SIG-M5 treated with dmso at 0.1 percent for 504 hours (cell line): ENCODE data around the gene MCTP2.
"Not testable (repeated sequence)": the region's sequence is repeated elsewhere in the genome, so short reads cannot be mapped to it uniquely, and the experiment has no call there.

Source experiments
- DNase-seq: peaks from one replicate; lab custom pipeline; 2025; ENCODE audit not compliant: unreplicated experiment; lab: John Stamatoyannopoulos, UW

The MCTP2 gene

DNA sequence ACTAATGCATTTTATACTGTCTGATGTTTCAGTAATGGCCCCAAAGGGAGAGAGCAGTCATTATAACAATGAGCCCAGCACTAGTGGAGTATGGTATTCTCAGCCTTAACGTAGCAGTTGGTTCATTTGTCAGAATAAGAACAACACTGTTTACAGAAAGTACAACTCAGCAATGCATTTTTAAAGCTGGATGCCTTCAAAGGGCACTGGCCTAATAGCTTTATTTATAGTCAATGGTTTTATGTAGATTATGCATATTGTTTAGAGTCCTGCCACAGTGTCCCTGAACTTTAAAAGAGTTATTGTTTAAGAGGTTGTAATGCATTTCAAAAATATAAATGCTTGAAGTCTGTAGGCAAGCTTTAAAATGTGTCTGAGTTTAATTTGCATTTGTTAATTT lies 211.1 kb downstream of the MCTP2 start:
- DNase-seq: no peak

DNA sequence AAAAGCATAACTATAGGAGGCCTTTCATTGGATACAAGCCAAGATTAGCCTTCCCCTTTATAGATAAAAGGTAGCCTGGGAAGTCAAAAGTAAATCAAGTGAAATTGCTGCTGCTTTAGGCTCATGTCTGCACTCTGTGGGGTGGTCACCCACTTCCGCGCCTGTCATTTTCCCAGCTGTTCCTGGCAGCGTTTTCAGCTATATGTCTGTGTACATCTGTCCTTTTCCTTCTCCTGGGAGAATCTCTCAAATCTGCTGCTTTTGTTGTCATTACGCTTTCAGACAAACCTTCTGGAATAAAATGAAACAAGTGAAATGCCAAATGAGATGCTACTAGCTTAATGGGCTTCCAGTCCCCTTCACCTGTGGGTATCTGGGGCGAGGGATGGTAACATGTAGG lies 211.8 kb downstream of the MCTP2 start:
- DNase-seq: no peak

DNA sequence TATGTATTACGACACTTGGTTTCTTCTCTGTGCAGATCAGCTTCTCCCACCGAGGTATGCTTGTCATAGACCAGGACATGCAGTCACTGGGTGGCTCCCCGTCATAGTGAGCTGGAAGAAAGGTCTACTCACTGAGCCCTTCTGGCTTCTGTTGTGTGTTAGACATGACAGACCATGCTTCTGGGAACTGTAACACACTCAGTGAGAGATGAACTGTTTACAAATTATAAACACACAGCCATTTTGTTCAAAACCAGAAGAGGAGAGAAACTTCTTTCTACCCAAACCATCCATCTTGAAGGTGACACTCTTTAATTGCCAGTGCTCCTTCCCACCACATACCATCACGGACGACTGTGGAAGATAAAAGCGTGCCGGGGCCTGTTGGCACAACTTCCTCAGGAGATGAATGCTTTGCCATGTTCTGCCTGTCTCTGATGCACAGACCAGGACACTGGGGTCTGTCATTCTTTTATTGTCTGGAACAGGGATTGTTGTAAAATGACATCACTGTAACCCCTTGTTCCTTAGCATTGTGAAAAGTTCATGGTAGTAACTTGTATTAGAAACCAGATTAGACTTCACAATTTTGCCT lies 214.3 kb downstream of the MCTP2 start:
- no peak for DNase-seq

DNA sequence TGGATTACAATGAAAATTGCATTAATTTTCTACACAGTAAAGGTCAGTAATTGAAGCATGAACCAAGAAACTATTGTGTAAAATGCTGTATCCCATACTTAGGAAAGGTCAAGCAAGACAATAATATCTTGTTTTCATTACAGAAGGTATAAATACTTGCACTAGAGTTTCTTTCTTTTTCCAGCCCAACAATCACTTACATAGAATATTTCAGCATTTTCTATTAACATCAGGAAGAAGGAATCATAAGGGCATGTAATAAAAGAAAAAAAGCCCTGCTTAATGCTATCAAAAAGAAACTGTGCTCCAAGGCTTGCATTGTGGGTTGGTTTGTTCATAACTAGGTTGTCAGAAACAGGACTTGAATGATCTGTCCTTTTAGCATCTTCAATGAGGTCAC lies 215.1 kb downstream of the MCTP2 start:
- DNase-seq: no peak

DNA sequence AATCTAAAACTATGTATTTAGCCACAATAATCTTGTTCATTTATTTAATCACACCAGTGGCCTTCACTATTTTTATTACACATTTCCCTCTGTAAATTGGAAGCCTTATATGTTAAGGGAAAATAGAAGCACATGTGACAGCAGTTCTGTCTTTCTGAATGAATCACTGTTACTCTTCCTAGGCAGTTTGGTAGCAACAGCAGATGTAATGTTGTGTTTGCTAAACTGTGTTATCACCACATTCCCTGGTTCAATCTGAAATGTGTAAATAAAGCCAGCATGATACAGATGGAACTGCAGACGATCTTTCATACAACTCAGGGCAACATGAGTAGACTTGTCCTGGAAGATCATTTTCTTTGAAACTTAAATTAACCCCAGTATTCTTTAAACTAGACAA lies 220.1 kb downstream of the MCTP2 start:
- DNase-seq: no peak

DNA sequence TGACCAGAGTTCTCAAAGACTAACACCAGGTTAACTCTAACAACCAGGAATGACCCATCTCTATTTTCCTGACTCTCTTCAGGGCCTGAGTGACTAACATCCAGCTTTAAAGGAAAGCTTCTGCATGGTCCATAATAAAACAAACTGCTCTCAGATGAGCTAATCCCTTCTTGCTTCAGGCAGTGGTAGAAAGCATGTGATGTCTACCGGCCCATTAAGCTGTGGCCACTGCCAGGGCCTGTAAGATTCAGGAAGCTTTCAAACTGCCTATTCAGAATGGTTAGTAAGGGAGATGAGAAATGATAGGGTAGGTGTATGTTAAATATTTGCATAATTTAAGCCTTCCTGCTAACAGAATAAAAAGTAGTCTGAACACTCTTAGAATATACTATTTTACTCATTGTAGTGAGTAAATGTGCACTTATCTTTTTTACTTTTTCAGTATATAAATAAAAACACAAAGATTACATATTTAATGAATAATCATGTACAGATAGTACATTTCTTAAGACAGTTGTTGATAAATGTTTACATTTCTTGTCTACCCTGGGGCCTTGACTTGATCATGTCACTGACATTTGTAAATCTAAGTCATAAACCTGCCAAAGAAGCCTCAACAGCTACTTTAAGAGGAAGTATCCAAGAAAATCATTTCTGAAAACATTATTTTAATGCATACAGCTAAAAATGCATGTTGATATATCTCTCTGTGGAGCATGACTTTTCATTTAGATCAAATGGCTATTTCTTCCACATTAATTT lies 222.0 kb downstream of the MCTP2 start:
- no peak for DNase-seq

DNA sequence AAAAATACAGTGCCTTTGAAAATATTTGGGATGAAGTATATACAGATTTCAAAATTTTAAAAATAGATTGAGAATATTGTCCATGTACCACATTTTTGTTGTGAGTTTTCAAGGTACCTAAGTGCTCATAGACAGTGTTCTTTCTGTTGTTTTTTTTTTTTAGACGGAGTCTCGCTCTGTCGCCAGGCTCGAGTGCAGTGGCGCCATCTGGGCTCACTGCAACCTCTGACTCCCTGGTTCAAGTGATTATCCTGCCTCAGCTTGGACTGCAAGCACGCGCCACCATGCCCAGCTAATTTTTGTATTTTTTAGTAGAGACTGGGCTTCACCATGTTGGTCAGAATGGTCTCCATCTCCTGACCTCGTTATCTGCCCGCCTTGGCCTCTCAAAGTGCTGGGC lies 223.9 kb downstream of the MCTP2 start:
- no peak for DNase-seq

DNA sequence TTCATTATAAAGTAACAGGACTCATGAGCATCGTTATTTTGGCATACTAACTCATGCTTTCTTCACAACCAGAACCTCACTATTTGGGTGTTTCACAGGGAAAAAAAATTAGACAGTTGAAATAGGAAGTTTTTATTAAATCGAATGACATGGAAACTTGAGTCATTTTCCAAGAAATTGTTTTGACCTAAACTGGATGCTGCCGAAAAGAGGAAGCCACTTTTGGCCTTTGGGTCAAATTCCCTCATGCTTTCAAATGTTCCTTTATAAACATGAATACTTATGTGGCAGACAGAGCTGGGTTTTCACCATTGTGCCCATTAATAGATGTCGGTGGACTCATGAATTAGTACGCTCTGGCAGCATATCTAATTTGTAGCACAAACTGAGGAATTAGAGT lies 224.9 kb downstream of the MCTP2 start:
- no peak for DNase-seq

DNA sequence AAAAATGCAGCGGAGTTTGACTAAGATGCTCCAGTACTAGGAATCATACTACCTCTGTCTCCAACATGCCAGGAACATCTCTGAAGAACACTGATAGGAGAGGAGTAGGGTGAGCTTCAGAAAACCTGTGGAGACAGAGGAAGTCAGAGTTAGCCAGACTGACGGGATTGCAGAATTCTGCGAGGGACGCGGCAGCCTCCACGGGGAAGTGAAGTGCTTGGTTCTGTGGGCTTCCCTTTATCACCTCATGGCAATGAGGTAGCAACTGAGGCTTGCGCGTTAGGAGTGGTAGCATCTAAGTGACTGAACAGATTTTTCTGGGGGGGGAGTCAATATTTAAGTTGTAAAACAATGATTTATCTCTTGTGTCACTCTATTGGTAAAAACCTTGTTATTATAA lies 226.3 kb downstream of the MCTP2 start:
- no peak for DNase-seq

DNA sequence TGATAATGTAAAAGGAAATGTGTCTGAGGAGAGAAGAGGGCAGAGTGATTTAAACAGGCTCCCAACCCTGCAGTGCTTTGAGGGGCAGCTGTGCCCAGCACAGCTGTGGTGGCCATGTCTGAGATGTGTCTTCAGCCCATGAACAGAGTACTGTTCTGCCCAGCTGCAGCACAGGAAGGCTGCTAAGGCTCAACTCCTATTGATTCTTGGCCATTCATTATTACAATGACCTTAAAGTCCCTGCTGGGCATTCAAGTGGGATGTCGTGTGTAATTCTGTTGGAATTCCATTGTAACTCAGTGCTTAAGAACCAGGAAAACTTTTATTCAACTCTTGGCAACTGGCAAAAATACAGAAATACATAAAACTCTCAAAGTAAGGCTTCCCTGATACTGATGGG lies 229.3 kb downstream of the MCTP2 start:
- no peak for DNase-seq

DNA sequence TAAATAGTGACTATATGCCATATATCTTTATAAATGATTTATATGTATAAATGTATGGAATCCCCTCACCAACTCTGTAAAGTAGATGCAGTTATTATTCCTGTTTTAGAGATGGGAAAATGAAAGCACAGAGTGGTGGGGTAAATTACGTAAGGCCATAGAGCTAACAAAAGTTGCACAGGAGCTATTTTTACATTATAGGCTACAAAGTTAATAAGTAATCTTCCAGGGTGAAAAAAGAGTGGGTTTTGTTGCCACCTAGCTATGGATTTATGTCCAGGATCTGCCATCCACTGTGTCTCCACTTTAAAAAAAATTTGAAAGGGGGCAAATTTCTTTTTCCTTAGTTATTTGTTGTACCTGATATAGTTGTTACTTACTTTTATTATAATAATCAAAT lies 235.7 kb downstream of the MCTP2 start:
- no peak for DNase-seq

DNA sequence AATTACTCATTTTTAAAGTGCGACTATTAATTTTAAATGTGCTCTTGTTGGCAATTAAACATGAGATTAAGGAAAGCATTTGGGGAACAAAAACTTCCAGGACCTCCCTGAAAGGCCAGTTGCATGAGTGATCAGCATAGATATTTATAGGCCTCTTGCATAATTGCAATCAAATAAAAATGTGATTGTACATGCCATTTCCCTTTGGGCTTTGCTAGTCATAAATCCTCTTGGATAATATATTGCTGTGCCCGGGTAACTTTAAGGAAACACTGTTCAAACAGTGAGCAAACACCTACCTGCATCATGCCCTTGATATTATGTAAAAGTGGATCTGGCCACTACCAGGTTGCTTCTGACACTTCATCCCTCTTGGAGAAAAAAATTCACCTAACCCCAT lies 239.1 kb downstream of the MCTP2 start:
- DNase-seq: no peak

DNA sequence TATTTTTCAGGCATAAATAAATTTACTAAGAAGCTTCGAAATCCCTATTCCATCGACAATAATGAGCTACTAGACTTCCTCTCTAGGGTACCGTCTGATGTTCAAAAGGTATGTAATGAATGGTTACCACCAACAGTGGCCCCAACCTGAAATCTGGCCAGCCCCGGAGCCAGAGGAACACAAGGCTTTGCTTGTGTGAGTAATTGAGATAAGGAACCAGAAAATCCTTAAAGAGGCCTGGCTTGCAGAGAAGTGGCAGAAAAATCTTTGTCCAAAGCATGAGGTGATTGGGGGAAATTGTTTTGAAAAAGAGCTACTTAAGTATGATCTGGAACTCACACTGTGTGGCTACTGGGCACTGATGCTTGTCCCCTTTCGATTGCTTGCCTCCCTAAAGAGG lies 245.3 kb downstream of the MCTP2 start:
- no peak for DNase-seq

DNA sequence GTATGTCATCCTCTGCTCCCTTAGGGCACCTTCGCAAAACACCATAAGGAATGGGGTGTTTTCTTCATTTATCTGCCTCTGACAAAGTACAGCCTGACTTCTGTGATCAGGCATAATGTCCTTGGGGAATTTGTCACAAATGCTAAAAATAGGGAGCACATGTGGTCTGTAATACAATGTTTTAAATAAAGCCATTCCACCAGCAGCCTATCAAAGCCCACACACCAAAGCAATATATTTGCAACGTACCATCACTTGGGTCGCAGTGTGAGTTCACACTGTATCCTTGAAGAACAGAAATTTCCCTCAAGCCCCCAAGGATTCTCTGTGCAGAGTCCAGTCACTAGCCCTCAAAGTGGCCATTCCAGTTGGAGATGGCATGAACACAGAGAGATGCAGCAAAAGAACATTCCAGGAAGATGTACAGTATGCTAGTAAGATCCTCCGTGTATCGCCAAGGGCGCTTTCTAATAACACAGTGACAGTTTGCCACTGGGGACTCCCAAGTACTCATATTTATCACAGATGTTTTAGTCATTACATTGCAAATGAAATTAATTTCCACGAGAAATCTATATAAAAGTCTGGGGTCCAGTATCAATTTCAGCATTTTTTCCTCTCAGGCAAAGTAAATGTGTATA lies 246.7 kb downstream of the MCTP2 start:
- DNase-seq: no peak

DNA sequence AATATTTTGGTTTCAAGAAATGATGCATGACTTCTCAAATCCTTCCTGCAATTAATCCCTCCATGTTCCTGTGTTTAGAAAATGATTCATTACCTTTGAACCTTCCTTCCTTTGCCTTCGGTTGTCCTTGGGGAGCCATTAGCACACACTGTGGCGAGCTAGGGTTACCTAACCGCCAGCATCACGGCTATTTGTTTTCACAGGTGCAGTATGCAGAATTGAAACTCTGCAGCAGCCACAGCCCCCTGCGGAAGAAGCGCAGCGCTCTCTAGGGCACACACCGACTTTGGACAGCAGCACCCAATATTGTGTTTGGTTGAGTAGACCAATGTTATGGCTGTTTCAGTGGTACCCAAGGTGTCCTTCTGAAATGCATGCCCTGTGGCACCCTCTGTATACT lies 247.4 kb downstream of the MCTP2 start:
- no peak for DNase-seq

DNA sequence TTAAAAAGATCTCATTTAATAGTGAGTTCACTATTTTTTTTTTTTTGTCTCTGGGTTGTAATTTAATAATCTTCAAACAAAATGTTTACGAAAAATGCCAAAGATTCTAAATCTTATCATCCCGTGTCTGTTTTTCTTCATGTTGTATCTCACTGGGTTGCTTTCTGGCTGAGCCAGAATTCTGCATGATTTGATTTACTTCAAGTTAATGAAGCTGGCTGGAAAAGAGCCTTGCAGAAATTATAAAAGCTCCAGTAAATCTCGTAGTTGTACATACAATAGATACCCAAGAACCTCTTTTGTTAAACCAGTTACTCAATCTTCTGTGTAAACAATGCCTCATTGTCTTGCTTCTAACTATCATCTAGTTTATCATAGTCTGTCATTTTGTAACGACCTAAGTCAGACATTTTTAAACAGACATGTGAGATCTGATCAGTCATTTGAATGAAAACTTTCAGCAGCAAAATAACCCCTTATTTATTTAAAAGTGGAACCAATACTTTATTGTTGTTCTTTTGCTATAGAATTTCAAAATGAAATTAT lies 249.0 kb downstream of the MCTP2 start:
- no peak for DNase-seq

DNA sequence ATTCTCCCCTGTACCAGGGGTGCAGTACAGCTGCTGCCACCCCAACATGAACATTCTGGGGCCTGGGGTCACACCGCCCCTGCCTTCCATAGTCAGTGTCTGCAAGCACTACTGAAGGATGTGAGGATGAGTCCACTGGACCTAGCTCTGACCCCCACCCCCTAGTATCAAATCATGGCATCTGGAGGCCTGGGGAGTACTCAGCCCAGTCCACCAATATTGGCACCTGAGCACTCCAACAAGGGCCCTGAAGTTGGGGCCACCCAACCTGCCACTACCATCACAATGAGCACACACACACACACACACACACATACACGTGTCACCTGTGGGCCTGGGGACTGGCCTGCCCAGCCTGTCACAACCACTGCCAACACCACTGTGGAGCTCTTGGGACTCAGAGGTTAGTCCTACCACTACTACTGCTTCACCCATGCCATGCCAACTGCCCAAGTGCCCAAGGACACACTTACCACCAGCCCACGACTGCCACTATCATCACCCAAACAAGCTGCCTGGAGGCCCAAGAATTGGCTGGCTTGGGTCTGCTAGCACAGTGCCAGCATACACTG lies 253.9 kb downstream of the MCTP2 start:
- DNase-seq: no peak

DNA sequence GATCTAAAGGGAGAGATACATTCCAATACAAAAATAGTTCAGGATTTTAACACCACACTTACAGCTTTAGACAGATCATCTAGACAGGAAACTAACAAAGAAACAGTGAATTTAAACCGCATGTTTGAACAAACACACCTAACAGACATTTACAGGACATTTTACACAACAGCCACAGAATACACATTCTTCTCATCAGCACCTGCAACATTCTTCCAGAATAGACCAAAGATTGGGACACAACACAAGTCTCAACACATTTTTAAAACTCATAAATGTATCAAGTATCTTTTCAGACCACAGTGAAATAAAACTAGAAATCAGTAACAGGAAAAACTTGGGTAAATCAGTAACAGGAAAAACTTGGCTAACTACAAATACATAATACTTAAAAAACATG lies 256.3 kb downstream of the MCTP2 start:
- DNase-seq: no peak

DNA sequence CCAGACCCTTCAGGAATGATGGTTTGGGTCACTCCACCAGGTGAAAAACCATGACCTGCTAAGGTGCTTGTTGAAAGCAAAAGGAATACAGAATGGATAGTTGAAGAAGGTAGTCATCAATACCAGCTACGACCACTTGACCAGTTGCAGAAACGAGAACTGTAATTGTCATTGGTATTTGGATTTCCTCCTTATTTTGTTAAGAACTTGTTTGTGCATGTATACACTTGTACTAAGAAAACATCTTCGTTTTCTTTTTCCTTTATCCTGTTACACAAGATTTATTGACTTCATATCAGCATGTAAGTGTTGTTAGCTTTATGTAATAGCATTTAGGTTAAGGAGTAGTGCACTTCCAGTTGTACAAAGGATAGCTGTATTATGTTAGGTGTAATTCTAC lies 261.8 kb downstream of the MCTP2 start:
- no peak for DNase-seq

DNA sequence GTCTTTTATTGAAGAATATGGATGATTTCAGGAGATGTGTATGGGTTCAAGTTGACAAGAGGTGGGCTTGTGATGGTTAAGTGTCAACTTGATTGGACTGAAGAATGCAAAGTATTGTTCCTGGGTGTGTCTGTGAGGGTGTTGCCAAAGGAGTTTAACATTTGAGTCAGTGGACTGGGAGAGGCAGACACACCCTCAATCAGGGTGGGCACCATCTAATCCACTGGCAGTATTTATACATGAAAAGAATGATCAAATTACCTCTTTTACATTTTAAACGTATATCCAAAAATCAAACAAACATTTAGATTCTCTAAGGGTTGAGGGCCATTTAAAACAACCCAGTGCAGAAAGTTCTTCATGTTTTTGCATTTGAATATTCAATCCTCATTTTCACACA lies 262.2 kb downstream of the MCTP2 start:
- DNase-seq: not testable (repeated sequence)

DNA sequence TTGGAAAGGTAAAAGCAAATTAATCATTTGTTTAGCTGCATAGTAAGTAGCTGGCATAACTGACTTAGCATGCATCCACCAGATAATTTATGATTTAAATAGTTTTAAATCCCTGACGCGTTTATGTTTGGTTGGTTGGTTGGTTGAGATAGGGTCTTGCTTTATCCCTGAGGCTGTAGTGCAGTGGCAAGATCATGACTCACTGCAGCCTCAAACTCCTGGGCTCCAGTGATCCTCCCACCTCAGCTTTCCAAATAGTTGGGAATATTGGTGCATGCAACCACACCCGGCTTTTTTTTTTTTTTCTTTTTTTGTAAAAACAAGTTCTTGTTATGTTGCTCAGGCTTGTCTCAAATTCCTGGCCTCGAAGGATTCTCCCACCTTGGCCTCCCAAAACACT lies 263.4 kb downstream of the MCTP2 start:
- no peak for DNase-seq

DNA sequence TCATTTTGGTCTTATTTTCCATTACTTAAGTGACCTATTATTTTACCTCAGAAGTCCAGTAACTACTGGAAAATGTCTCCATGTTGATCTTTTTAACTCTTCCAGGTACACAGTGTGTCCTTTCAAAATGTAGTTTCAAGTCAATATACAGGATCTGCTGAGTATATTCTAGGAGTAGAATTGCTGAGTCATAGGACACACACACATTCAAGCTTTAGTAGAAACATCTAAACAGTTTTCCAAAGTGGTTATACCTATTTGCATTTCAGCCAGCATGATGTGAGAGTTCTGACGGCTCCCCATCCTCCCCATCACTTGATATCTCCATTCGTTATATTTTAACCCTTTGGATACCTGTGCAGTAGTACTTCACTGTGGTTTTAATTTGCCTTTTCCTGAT lies 271.9 kb downstream of the MCTP2 start:
- DNase-seq: no peak
